K562 (cell line): ENCODE results near the gene LTO1. TPM values are rescaled to one million over a fixed set of nuclear protein-coding genes. Genes with fewer than 3 reads are reported as not detected.

ENCODE experiments used
- CREB1 ChIP-seq, 2 experiments: sonication (generic) in 1 of 2; formaldehyde crosslinking in 1 of 2; IDR thresholded peaks; 2 replicates each; pipeline versions ENCODE4 v1.6.1 to v1.8.0; 2012 to 2022; ENCODE audit warnings: inconsistent platforms in 1 of 2, mild to moderate bottlenecking in 1 of 2, missing genetic modification reagents in 1 of 2, moderate library complexity in 1 of 2
- DNMT1 ChIP-seq: fragments of 450-650 bp; IDR thresholded peaks from 2 replicates; pipeline ENCODE4 v1.6.1; 2016; ENCODE audit warnings: antibody characterized with exemption, mild to moderate bottlenecking
- FIP1L1 ChIP-seq: fragments of 200-400 bp; formaldehyde crosslinking; IDR thresholded peaks from 2 replicates; pipeline ENCODE4 v1.6.1; 2018; ENCODE audit warnings: mild to moderate bottlenecking, low read depth, low read length; ENCODE audit not compliant: poor library complexity, severe bottlenecking
- GATAD2B ChIP-seq: fragments of 450-650 bp; IDR thresholded peaks from 2 replicates; pipeline ENCODE4 v1.6.1; 2017; ENCODE audit warnings: mild to moderate bottlenecking, borderline replicate concordance
- HNRNPK ChIP-seq: fragments of 200-400 bp; formaldehyde crosslinking; IDR thresholded peaks from one replicate; pipeline ENCODE4 v1.6.1; 2018; ENCODE audit warnings: mild to moderate bottlenecking, low read depth, low read length; ENCODE audit not compliant: poor library complexity, severe bottlenecking
- HNRNPL ChIP-seq: fragments of 200-400 bp; formaldehyde crosslinking; IDR thresholded peaks from 2 replicates; pipeline ENCODE4 v1.6.1; 2017; ENCODE audit warnings: low read depth, mild to moderate bottlenecking, low read length
- KDM1A ChIP-seq, 2 experiments: fragments of 450-650 bp; IDR thresholded peaks; 2 replicates each; pipeline ENCODE4 v1.6.1; 2016; ENCODE audit warnings: mild to moderate bottlenecking in 2 of 2
- KDM5B ChIP-seq: fragments of 200-600 bp; sonication (generic); IDR thresholded peaks from 2 replicates; pipeline ENCODE4 v1.6.1; 2012; ENCODE audit warnings: low read depth, mild to moderate bottlenecking, moderate library complexity, low read length, control low read depth, inconsistent platforms; ENCODE audit not compliant: insufficient replicate concordance
- MCM5 ChIP-seq: fragments of 450-650 bp; IDR thresholded peaks from 2 replicates; pipeline ENCODE4 v1.6.1; 2016; ENCODE audit warnings: low read depth
- MTA2 ChIP-seq: fragments of 450-650 bp; IDR thresholded peaks from 2 replicates; pipeline ENCODE4 v1.6.1; 2016; ENCODE audit warnings: low read depth
- MXI1 ChIP-seq: IDR thresholded peaks from 2 replicates; pipeline ENCODE4 v1.6.1; 2011; ENCODE audit warnings: low read depth, mild to moderate bottlenecking, improper control_type of control experiment, low read length
- PHF8 ChIP-seq: fragments of 200-600 bp; sonication (generic); IDR thresholded peaks from 2 replicates; pipeline ENCODE4 v1.6.1; 2012; ENCODE audit warnings: mixed run types, mild to moderate bottlenecking, inconsistent platforms, low read length, moderate library complexity, borderline replicate concordance
- SAFB ChIP-seq: fragments of 200-400 bp; formaldehyde crosslinking; IDR thresholded peaks from 2 replicates; pipeline ENCODE4 v1.6.1; 2017; ENCODE audit warnings: low read depth, low read length, borderline replicate concordance
- TARDBP ChIP-seq: fragments of 450-650 bp; IDR thresholded peaks from 2 replicates; pipeline ENCODE4 v1.6.1; 2016
- ZHX1 ChIP-seq: fragments of 150-350 bp; conservative IDR thresholded peaks from 2 replicates; pipeline ENCODE4 v1.6.1; 2014; ENCODE audit warnings: low read length
- ZNF3 ChIP-seq: fragments of 250-450 bp; sonication (Bioruptor Pico); IDR thresholded peaks from 2 replicates; pipeline ENCODE4 v1.5.0; 2021; ENCODE audit warnings: mild to moderate bottlenecking, moderate library complexity
- polyA plus RNA-seq, 8 experiments: library from polyadenylated mRNA; depleted of rRNA in 4 of 8; stranded (reverse) in 5 of 8; unstranded in 3 of 8; fragments of >200 nt; fragmentation: Nextera tagmentation in 2 of 8; fragmentation: Illumina TruSeq in 1 of 8; extraction: Ambion mirVana in 2 of 8; extraction: Trizol in 1 of 8; gene quantifications; 2 replicates each; pipeline versions ENCODE4 v1.2.1 to v1.2.3, GENCODE V29; 2011 to 2014; ENCODE audit warnings: inconsistent platforms in 1 of 8, missing spikeins in 1 of 8
- total RNA-seq, 7 experiments: library from RNA; depleted of rRNA in 6 of 7; stranded (reverse); fragments of >200 nt in 6 of 7; fragmentation: Illumina TruSeq in 2 of 7; extraction: Trizol in 2 of 7; gene quantifications; 2 replicates each; pipeline versions ENCODE4 v1.2.1 to v1.2.3, GENCODE V29; 2011 to 2021; ENCODE audit warnings: low replicate concordance in 1 of 7
- TF ChIP-seq, protein P1 (sequence below): IDR thresholded peaks from 2 replicates; pipeline ENCODE4 v1.6.1; 2012; ENCODE audit warnings: low read depth, low read length, improper control_type of control experiment, borderline replicate concordance
- TF ChIP-seq, protein P2 (sequence below): sonication (generic); formaldehyde crosslinking; IDR thresholded peaks from 2 replicates; pipeline ENCODE4 v1.8.0; 2022; ENCODE audit warnings: mild to moderate bottlenecking, missing genetic modification reagents, borderline replicate concordance

The LTO1 gene
- total and polyA plus RNA-seq, 9 of the 15 experiments (the other 6 are each of a cell fraction or from before 2014, with no cell fraction given): 2.6 to 43.4 (median 19.1) TPM

DNA sequence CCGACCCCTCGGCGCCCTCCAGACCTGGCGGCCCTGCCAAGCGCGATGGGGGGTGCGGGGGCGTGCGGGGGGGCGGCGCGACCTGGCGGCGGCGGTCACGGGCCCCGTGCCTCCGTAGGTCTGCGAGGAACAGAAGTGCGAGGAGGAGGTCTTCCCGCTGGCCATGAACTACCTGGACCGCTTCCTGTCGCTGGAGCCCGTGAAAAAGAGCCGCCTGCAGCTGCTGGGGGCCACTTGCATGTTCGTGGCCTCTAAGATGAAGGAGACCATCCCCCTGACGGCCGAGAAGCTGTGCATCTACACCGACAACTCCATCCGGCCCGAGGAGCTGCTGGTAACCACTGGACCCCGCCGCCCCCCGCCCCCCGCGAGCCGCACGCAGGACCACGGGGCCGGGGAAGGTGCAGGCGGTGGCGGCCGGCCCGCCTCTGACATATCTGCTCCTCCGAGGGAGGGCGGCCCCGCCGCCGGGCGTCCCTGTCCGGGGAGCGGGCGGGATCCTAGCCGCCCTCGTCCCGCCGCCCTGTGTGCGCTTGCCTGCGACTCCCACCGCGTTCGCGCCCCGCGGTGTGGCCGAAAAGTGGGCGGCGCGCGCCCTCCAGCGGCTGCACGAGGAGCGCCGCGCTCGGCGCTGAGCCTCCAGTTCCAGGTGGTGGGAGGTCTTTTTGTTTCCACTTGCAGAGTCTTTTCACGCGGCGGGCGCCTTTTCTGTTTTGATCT is 32.1 kb downstream of the LTO1 start (continued):
- TF ChIP-seq, protein P1, sequence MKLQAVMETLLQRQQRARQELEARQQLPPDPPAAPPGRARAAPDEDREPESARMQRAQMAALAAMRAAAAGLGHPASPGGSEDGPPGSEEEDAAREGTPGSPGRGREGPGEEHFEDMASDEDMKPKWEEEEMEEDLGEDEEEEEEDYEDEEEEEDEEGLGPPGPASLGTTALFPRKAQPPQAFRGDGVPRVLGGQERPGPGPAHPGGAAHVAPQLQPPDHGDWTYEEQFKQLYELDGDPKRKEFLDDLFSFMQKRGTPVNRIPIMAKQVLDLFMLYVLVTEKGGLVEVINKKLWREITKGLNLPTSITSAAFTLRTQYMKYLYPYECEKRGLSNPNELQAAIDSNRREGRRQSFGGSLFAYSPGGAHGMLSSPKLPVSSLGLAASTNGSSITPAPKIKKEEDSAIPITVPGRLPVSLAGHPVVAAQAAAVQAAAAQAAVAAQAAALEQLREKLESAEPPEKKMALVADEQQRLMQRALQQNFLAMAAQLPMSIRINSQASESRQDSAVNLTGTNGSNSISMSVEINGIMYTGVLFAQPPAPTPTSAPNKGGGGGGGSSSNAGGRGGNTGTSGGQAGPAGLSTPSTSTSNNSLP: no peak
- TF ChIP-seq DNMT1 (no peak), MCM5 (no peak), ZNF3 (CRISPR knock-in tag) (no peak), KDM1A (IDR thresholded peaks at IDR 0.05) (no peak), CREB1 (IDR thresholded peaks at IDR 0.05) (peak; percentile 21; the same call in 1 of the 2 replicates), CREB1 (CRISPR knock-in tag; IDR thresholded peaks at IDR 0.05) (no peak), GATAD2B (peak; percentile 57), PHF8 (0 out of 2 replicates have a peak, but pooled peaks have one; percentile 18), FIP1L1 (peak; percentile 87), MXI1 (no peak), KDM5B (no peak), MTA2 (no peak), HNRNPK (no peak), TARDBP (0 out of 2 replicates have a peak, but pooled peaks have one; percentile 28), HNRNPL (no peak), ZHX1 (no peak), SAFB (peak; percentile 73)
- TF ChIP-seq, protein P2, sequence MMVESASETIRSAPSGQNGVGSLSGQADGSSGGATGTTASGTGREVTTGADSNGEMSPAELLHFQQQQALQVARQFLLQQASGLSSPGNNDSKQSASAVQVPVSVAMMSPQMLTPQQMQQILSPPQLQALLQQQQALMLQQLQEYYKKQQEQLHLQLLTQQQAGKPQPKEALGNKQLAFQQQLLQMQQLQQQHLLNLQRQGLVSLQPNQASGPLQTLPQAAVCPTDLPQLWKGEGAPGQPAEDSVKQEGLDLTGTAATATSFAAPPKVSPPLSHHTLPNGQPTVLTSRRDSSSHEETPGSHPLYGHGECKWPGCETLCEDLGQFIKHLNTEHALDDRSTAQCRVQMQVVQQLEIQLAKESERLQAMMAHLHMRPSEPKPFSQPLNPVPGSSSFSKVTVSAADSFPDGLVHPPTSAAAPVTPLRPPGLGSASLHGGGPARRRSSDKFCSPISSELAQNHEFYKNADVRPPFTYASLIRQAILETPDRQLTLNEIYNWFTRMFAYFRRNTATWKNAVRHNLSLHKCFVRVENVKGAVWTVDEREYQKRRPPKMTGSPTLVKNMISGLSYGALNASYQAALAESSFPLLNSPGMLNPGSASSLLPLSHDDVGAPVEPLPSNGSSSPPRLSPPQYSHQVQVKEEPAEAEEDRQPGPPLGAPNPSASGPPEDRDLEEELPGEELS (CRISPR knock-in tag): no peak
